ENCODE measurements around the gene CTDSPL.

The CTDSPL gene

GRCh38 chr3:37876279-37876678 is 14.6 kb downstream of the CTDSPL start:
- H3K36me3 ChIP-seq (ENCODE audit: control insufficient read depth, insufficient read depth, low read length), result no peaks in the 10 kb centered on the region
- H3K9me3 ChIP-seq (ENCODE audit: control insufficient read depth, low read length), result no peaks in the 10 kb centered on the region
- no peak overlapping the region for H3K4me3 ChIP-seq (ENCODE audit: low read length)
- H3K4me1 ChIP-seq (ENCODE audit: control insufficient read depth, insufficient read depth, low read length), result no peaks in the 10 kb centered on the region
- no peaks in the 10 kb centered on the region for H3K27me3 ChIP-seq (ENCODE audit: control insufficient read depth, insufficient read depth, low read length)
- H3K9ac ChIP-seq (ENCODE audit: low read length), result no peak overlapping the region

- no peak overlapping the region for H3K4me3 ChIP-seq (ENCODE audit: low read length)
- no peaks in the 10 kb centered on the region for H3K9me3 ChIP-seq (ENCODE audit: control insufficient read depth, low read length)
- H3K27me3 ChIP-seq (ENCODE audit: control insufficient read depth, insufficient read depth, low read length), result no peaks in the 10 kb centered on the region
- no peaks in the 10 kb centered on the region for H3K4me1 ChIP-seq (ENCODE audit: control insufficient read depth, insufficient read depth, low read length)
- no peaks in the 10 kb centered on the region for H3K36me3 ChIP-seq (ENCODE audit: control insufficient read depth, insufficient read depth, low read length)
- H3K9ac ChIP-seq (ENCODE audit: low read length), result no peak overlapping the region
Observed at GRCh38 chr3:37882711-37883110, 21.0 kb downstream of the CTDSPL start.

- peaks cover 3% of the 10 kb centered on the region for H3K4me1 ChIP-seq (ENCODE audit: control insufficient read depth, insufficient read depth, low read length)
- no peaks in the 10 kb centered on the region for H3K27me3 ChIP-seq (ENCODE audit: control insufficient read depth, insufficient read depth, low read length)
- no peaks in the 10 kb centered on the region for H3K9me3 ChIP-seq (ENCODE audit: control insufficient read depth, low read length)
- no peak overlapping the region for H3K9ac ChIP-seq (ENCODE audit: low read length)
- no peaks in the 10 kb centered on the region for H3K36me3 ChIP-seq (ENCODE audit: control insufficient read depth, insufficient read depth, low read length)
- H3K4me3 ChIP-seq (ENCODE audit: low read length), result no peak overlapping the region
Observed at GRCh38 chr3:37885814-37886213, 24.1 kb downstream of the CTDSPL start.

GRCh38 chr3:37886395-37886794 is 24.7 kb downstream of the CTDSPL start:
- Histone ChIP-seq H3K36me3 (ENCODE audit: control insufficient read depth, insufficient read depth, low read length) (no peaks in the 10 kb centered on the region), H3K4me1 (ENCODE audit: control insufficient read depth, insufficient read depth, low read length) (peaks cover 8% of the 10 kb centered on the region), H3K4me3 (ENCODE audit: low read length) (no peak overlapping the region), H3K27me3 (ENCODE audit: control insufficient read depth, insufficient read depth, low read length) (no peaks in the 10 kb centered on the region), H3K9ac (ENCODE audit: low read length) (no peak overlapping the region), H3K9me3 (ENCODE audit: control insufficient read depth, low read length) (no peaks in the 10 kb centered on the region)

GRCh38 chr3:37887062-37887461 is 25.4 kb downstream of the CTDSPL start:
- Histone ChIP-seq H3K27me3 (ENCODE audit: control insufficient read depth, insufficient read depth, low read length) (no peaks in the 10 kb centered on the region), H3K9me3 (ENCODE audit: control insufficient read depth, low read length) (no peaks in the 10 kb centered on the region), H3K36me3 (ENCODE audit: control insufficient read depth, insufficient read depth, low read length) (no peaks in the 10 kb centered on the region), H3K4me3 (ENCODE audit: low read length) (no peak overlapping the region), H3K4me1 (ENCODE audit: control insufficient read depth, insufficient read depth, low read length) (peaks cover 14% of the 10 kb centered on the region), H3K9ac (ENCODE audit: low read length) (no peak overlapping the region)

GRCh38 chr3:37887824-37888223 is 26.1 kb downstream of the CTDSPL start:
- Histone ChIP-seq H3K36me3 (ENCODE audit: control insufficient read depth, insufficient read depth, low read length) (no peaks in the 10 kb centered on the region), H3K27me3 (ENCODE audit: control insufficient read depth, insufficient read depth, low read length) (no peaks in the 10 kb centered on the region), H3K9ac (ENCODE audit: low read length) (no peak overlapping the region), H3K4me1 (ENCODE audit: control insufficient read depth, insufficient read depth, low read length) (peaks cover 22% of the 10 kb centered on the region), H3K4me3 (ENCODE audit: low read length) (no peak overlapping the region), H3K9me3 (ENCODE audit: control insufficient read depth, low read length) (no peaks in the 10 kb centered on the region)

GRCh38 chr3:37888421-37888820 is 26.7 kb downstream of the CTDSPL start:
- no peak overlapping the region for H3K9ac ChIP-seq (ENCODE audit: low read length)
- H3K36me3 ChIP-seq (ENCODE audit: control insufficient read depth, insufficient read depth, low read length), result no peaks in the 10 kb centered on the region
- peaks cover 25% of the 10 kb centered on the region for H3K4me1 ChIP-seq (ENCODE audit: control insufficient read depth, insufficient read depth, low read length)
- no peak overlapping the region for H3K4me3 ChIP-seq (ENCODE audit: low read length)
- H3K9me3 ChIP-seq (ENCODE audit: control insufficient read depth, low read length), result no peaks in the 10 kb centered on the region
- H3K27me3 ChIP-seq (ENCODE audit: control insufficient read depth, insufficient read depth, low read length), result no peaks in the 10 kb centered on the region

GRCh38 chr3:37890522-37890921 is 28.8 kb downstream of the CTDSPL start:
- Histone ChIP-seq H3K9ac (ENCODE audit: low read length) (no peak overlapping the region), H3K27me3 (ENCODE audit: control insufficient read depth, insufficient read depth, low read length) (no peaks in the 10 kb centered on the region), H3K4me1 (ENCODE audit: control insufficient read depth, insufficient read depth, low read length) (peaks cover 25% of the 10 kb centered on the region), H3K36me3 (ENCODE audit: control insufficient read depth, insufficient read depth, low read length) (no peaks in the 10 kb centered on the region), H3K4me3 (ENCODE audit: low read length) (no peak overlapping the region), H3K9me3 (ENCODE audit: control insufficient read depth, low read length) (no peaks in the 10 kb centered on the region)

GRCh38 chr3:37891227-37891626 is 29.5 kb downstream of the CTDSPL start:
- Histone ChIP-seq H3K9ac (ENCODE audit: low read length) (no peak overlapping the region), H3K36me3 (ENCODE audit: control insufficient read depth, insufficient read depth, low read length) (no peaks in the 10 kb centered on the region), H3K4me1 (ENCODE audit: control insufficient read depth, insufficient read depth, low read length) (peaks cover 29% of the 10 kb centered on the region)

GRCh38 chr3:37892927-37893600 is 31.4 kb downstream of the CTDSPL start:
- Histone ChIP-seq H3K4me3 (ENCODE audit: low read length) (no peak overlapping the region), H3K36me3 (ENCODE audit: control insufficient read depth, insufficient read depth, low read length) (no peaks in the 10 kb centered on the region), H3K4me1 (ENCODE audit: control insufficient read depth, insufficient read depth, low read length) (peaks cover 32% of the 10 kb centered on the region), H3K9me3 (ENCODE audit: control insufficient read depth, low read length) (no peaks in the 10 kb centered on the region), H3K9ac (ENCODE audit: low read length) (no peak overlapping the region), H3K27me3 (ENCODE audit: control insufficient read depth, insufficient read depth, low read length) (no peaks in the 10 kb centered on the region)

More at GRCh38 chr3:37891227-37891626, 29.5 kb downstream of the CTDSPL start:
- Histone ChIP-seq H3K27me3 (ENCODE audit: control insufficient read depth, insufficient read depth, low read length) (no peaks in the 10 kb centered on the region), H3K4me3 (ENCODE audit: low read length) (no peak overlapping the region), H3K9me3 (ENCODE audit: control insufficient read depth, low read length) (no peaks in the 10 kb centered on the region)

- peaks cover 29% of the 10 kb centered on the region for H3K4me1 ChIP-seq (ENCODE audit: control insufficient read depth, insufficient read depth, low read length)
- H3K9ac ChIP-seq (ENCODE audit: low read length), result no peak overlapping the region
- no peaks in the 10 kb centered on the region for H3K9me3 ChIP-seq (ENCODE audit: control insufficient read depth, low read length)
- H3K36me3 ChIP-seq (ENCODE audit: control insufficient read depth, insufficient read depth, low read length), result no peaks in the 10 kb centered on the region
- H3K4me3 ChIP-seq (ENCODE audit: low read length), result no peak overlapping the region
- H3K27me3 ChIP-seq (ENCODE audit: control insufficient read depth, insufficient read depth, low read length), result no peaks in the 10 kb centered on the region
Observed at GRCh38 chr3:37896827-37897226, 35.1 kb downstream of the CTDSPL start.

- Histone ChIP-seq H3K4me1 (ENCODE audit: control insufficient read depth, insufficient read depth, low read length) (peaks cover 20% of the 10 kb centered on the region), H3K4me3 (ENCODE audit: low read length) (no peak overlapping the region), H3K36me3 (ENCODE audit: control insufficient read depth, insufficient read depth, low read length) (no peaks in the 10 kb centered on the region), H3K9me3 (ENCODE audit: control insufficient read depth, low read length) (no peaks in the 10 kb centered on the region), H3K27me3 (ENCODE audit: control insufficient read depth, insufficient read depth, low read length) (no peaks in the 10 kb centered on the region), H3K9ac (ENCODE audit: low read length) (no peak overlapping the region)
Observed at GRCh38 chr3:37897763-37898162, 36.1 kb downstream of the CTDSPL start.

GRCh38 chr3:37898424-37898823 is 36.7 kb downstream of the CTDSPL start:
- no peak overlapping the region for H3K4me3 ChIP-seq (ENCODE audit: low read length)

More at GRCh38 chr3:37898424-37898823, 36.7 kb downstream of the CTDSPL start:
- Histone ChIP-seq H3K27me3 (ENCODE audit: control insufficient read depth, insufficient read depth, low read length) (no peaks in the 10 kb centered on the region), H3K4me1 (ENCODE audit: control insufficient read depth, insufficient read depth, low read length) (peaks cover 16% of the 10 kb centered on the region), H3K9ac (ENCODE audit: low read length) (no peak overlapping the region), H3K36me3 (ENCODE audit: control insufficient read depth, insufficient read depth, low read length) (no peaks in the 10 kb centered on the region), H3K9me3 (ENCODE audit: control insufficient read depth, low read length) (no peaks in the 10 kb centered on the region)

Measured in mucosa of stomach (tissue), 1 donor.